HEK293T (cell line): Measurements from ENCODE around the gene PPL.

Source experiments
- ARNT ChIP-seq: fragments of 450-650 bp; IDR thresholded peaks from 2 replicates; pipeline ENCODE4 v1.6.1; 2017; ENCODE audit warnings: mild to moderate bottlenecking
- BHLHE40 ChIP-seq: fragments of 450-650 bp; IDR thresholded peaks from 2 replicates; pipeline ENCODE4 v1.6.1; 2016; ENCODE audit warnings: mild to moderate bottlenecking, moderate library complexity, borderline replicate concordance
- FOXA1 ChIP-seq: fragments of 450-650 bp; IDR thresholded peaks from 2 replicates; pipeline ENCODE4 v1.6.1; 2016; ENCODE audit warnings: mild to moderate bottlenecking
- FOXK2 ChIP-seq: fragments of 450-650 bp; IDR thresholded peaks from 2 replicates; pipeline ENCODE4 v1.6.1; 2016; ENCODE audit warnings: mild to moderate bottlenecking
- FOXM1 ChIP-seq: fragments of 450-650 bp; IDR thresholded peaks from 2 replicates; pipeline ENCODE4 v1.6.1; 2017; ENCODE audit warnings: mild to moderate bottlenecking, borderline replicate concordance
- LEF1 ChIP-seq: fragments of 450-650 bp; IDR thresholded peaks from 2 replicates; pipeline ENCODE4 v1.6.1; 2017; ENCODE audit warnings: mild to moderate bottlenecking, borderline replicate concordance
- SP1 ChIP-seq: fragments of 450-650 bp; IDR thresholded peaks from 2 replicates; pipeline ENCODE4 v1.6.1; 2017
- ZNF384 ChIP-seq: fragments of 450-650 bp; IDR thresholded peaks from 2 replicates; pipeline ENCODE4 v1.6.1; 2016
- TF ChIP-seq, protein P1 (sequence below): fragments of 450-650 bp; IDR thresholded peaks from 2 replicates; pipeline ENCODE4 v1.6.1; 2016

DNA sequence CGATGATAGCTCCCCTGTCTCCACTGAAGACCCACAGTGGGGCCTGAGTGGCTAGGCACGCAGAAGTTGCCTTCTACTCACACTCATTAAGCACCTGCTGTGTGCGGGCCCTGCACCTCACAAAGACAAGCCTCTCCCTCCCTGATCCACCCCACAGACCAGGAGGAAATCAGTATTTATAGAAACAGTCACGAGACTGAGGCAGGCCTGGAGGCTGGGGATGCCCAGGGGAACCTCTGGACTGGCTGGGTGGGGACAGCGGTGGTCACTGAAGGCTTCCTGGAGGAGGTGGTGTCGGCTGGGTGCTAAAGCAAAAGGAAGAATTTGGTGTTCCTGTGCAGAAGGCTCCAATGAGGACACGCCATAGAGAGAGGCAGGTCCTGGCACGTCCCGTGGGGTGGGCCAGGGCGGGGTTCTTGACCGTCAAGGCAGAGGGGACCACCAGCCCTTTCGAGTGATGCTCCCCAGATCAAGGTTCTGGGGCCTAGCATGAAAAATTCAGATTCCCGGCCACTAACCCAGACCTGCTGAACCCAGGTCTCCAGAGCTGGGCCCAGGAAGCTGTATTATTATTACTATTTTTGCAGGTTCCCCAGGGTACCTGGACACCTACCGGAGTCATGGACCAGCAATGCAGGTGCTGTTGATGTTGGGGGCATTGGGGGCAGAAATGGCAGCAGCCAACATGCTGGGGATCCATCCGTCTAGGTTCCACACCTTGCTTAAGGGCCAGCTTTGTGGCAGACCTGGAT lies 23.0 kb downstream of the PPL start:
- TF ChIP-seq BHLHE40 (no peak), SP1 (no peak), FOXM1 (no peak), ARNT (no peak), FOXK2 (no peak), LEF1 (no peak), FOXA1 (no peak), ZNF384 (no peak)
- TF ChIP-seq, protein P1, sequence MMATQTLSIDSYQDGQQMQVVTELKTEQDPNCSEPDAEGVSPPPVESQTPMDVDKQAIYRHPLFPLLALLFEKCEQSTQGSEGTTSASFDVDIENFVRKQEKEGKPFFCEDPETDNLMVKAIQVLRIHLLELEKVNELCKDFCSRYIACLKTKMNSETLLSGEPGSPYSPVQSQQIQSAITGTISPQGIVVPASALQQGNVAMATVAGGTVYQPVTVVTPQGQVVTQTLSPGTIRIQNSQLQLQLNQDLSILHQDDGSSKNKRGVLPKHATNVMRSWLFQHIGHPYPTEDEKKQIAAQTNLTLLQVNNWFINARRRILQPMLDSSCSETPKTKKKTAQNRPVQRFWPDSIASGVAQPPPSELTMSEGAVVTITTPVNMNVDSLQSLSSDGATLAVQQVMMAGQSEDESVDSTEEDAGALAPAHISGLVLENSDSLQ = no peak
